Keratinocyte (primary cell): ENCODE measurements around the gene MON2. TPM values are rescaled to one million over a fixed set of nuclear protein-coding genes. Genes with fewer than 3 reads are reported as not detected.

Source experiments
- DNase-seq: peaks from one replicate; pipeline ENCODE4 v3.0.0-alpha.2; 2011; ENCODE audit warnings: low read depth, missing footprints, low spot score
- FAIRE-seq: peaks from 2 replicates; lab custom pipeline; 2011; peaks lifted over from hg19 to GRCh38; lab: Jason Lieb, UNC
- H2AFZ ChIP-seq: 2 replicates; pipeline ENCODE4 v1.6.0; 2012; ENCODE audit warnings: low read length, control low read depth, inconsistent platforms; ENCODE audit not compliant: control insufficient read depth
- H3K27ac ChIP-seq: 2 replicates; pipeline ENCODE4 v1.5.1; 2011; ENCODE audit warnings: low read length; ENCODE audit not compliant: control insufficient read depth, insufficient read depth
- H3K27me3 ChIP-seq: 3 replicates; pipeline ENCODE4 v1.6.0; 2011; ENCODE audit warnings: low read length; ENCODE audit not compliant: control insufficient read depth, insufficient read depth; ENCODE audit errors: extremely low read depth
- H3K36me3 ChIP-seq, 2 experiments: 2 replicates in 1 of 2; 3 replicates in 1 of 2; pipeline ENCODE4 v1.5.1; 2011; ENCODE audit warnings: low read length in 2 of 2, mild to moderate bottlenecking in 1 of 2; ENCODE audit not compliant: control insufficient read depth in 2 of 2, insufficient read depth in 2 of 2; ENCODE audit errors: extremely low read depth in 1 of 2
- H3K4me1 ChIP-seq: 3 replicates; pipeline ENCODE4 v1.5.1; 2011; ENCODE audit warnings: low read length; ENCODE audit not compliant: control insufficient read depth, insufficient read depth; ENCODE audit errors: extremely low read depth
- H3K4me2 ChIP-seq: 3 replicates; pipeline ENCODE4 v1.6.0; 2011; ENCODE audit warnings: low read depth, low read length; ENCODE audit not compliant: control insufficient read depth, insufficient read depth; ENCODE audit errors: extremely low read depth
- H3K4me3 ChIP-seq, 3 experiments: fragments of 200-600 bp in 1 of 3; sonication (generic) in 1 of 3; 2 replicates in 2 of 3; 3 replicates in 1 of 3; pipeline ENCODE4 v1.5.1; 2011 to 2016; ENCODE audit warnings: low read length in 3 of 3, mild to moderate bottlenecking in 3 of 3, control low read depth in 2 of 3, inconsistent platforms in 1 of 3, low read depth in 1 of 3, mixed read lengths in 1 of 3, mixed run types in 1 of 3, moderate library complexity in 1 of 3; ENCODE audit not compliant: control insufficient read depth in 2 of 3, insufficient read depth in 2 of 3; ENCODE audit errors: extremely low read depth in 1 of 3
- H3K79me2 ChIP-seq: 2 replicates; pipeline ENCODE4 v1.6.0; 2012; ENCODE audit warnings: low read length; ENCODE audit not compliant: control insufficient read depth, insufficient read depth
- H3K9ac ChIP-seq: 3 replicates; pipeline ENCODE4 v1.6.0; 2011; ENCODE audit warnings: low read length; ENCODE audit not compliant: control insufficient read depth, insufficient read depth; ENCODE audit errors: extremely low read depth
- H3K9me1 ChIP-seq: 3 replicates; pipeline ENCODE4 v1.6.0; 2011; ENCODE audit warnings: low read length; ENCODE audit not compliant: control insufficient read depth, insufficient read depth; ENCODE audit errors: extremely low read depth
- H3K9me3 ChIP-seq: 2 replicates; pipeline ENCODE4 v1.5.1; 2012; ENCODE audit warnings: low read depth, low read length; ENCODE audit not compliant: control insufficient read depth
- H4K20me1 ChIP-seq: 3 replicates; pipeline ENCODE4 v1.6.0; 2011; ENCODE audit warnings: low read length; ENCODE audit not compliant: control insufficient read depth, insufficient read depth; ENCODE audit errors: extremely low read depth
- CTCF ChIP-seq, 3 experiments: IDR thresholded peaks in 1 of 3; conservative IDR thresholded peaks in 1 of 3; optimal IDR thresholded peaks in 1 of 3; 2 replicates in 2 of 3; 3 replicates in 1 of 3; pipeline versions ENCODE3 to v1.5.1; 2011; ENCODE audit warnings: low read length in 3 of 3, mild to moderate bottlenecking in 3 of 3, moderate library complexity in 2 of 3, control low read depth in 1 of 3, inconsistent platforms in 1 of 3; ENCODE audit not compliant: insufficient read depth in 2 of 3; ENCODE audit errors: extremely low read depth in 1 of 3
- EZH2 ChIP-seq: IDR thresholded peaks from one replicate; pipeline ENCODE4 v1.6.1; 2012; ENCODE audit warnings: inconsistent platforms, mild to moderate bottlenecking, low read length, moderate library complexity
- dilution Hi-C: fragments of 300-500 bp; cut with MboI; formaldehyde crosslinking; loops from one replicate; pipeline ENCODE4 v1.7.0; 2020; ENCODE audit warnings: low sequenced_read_pairs; ENCODE audit not compliant: extremely low pct_ligation_motif_present
- polyA plus RNA-seq, 5 experiments: library from polyadenylated mRNA; depleted of rRNA in 3 of 5; stranded (reverse) in 3 of 5; stranded (forward) in 1 of 5; unstranded in 1 of 5; fragments of >200 nt; gene quantifications; 1 replicate in 1 of 5; 2 replicates in 3 of 5; 3 replicates in 1 of 5; pipeline versions ENCODE4 v1.2.1 to v1.2.3, GENCODE V29; 2011 to 2012; ENCODE audit warnings: missing spikeins in 2 of 5, low read depth in 1 of 5, low replicate concordance in 1 of 5

The MON2 gene
- polyA plus RNA-seq, 1 donor (not counting 4 experiments of a cell fraction or from before 2014, with no cell fraction given): 18.5 TPM

- Histone ChIP-seq H3K9ac (no peak overlapping the region), H3K4me2 (no peak overlapping the region), H3K79me2 (no peaks in the 10 kb centered on the region), H4K20me1 (no peaks in the 10 kb centered on the region), H3K27me3 (no peaks in the 10 kb centered on the region), H3K27ac (no peak overlapping the region), H3K4me3 (no peak overlapping the region), H3K9me3 (no peaks in the 10 kb centered on the region), H3K9me1 (no peaks in the 10 kb centered on the region), H3K36me3 (peaks cover 0 to 3% of the 10 kb centered on the region in 2 experiments), H3K4me1 (no peaks in the 10 kb centered on the region), H2AFZ (no peak overlapping the region)
- dilution Hi-C loops: no loop called here
- FAIRE-seq (no peak), DNase-seq (no peak)
- TF ChIP-seq EZH2 (no peak), CTCF (optimal IDR thresholded peaks at IDR 0.05 in 1 of 3, IDR thresholded peaks at IDR 0.05 in 1 of 3, conservative IDR thresholded peaks at IDR 0.05 in 1 of 3; ENCODE audit: extremely low read depth in 1 of 3, insufficient read depth in 2 of 3, low read length in 3 of 3) (no peak)
These were observed 96.2 kb downstream of the MON2 start for GRCh38 chr12:62562846-62563245.

DNA sequence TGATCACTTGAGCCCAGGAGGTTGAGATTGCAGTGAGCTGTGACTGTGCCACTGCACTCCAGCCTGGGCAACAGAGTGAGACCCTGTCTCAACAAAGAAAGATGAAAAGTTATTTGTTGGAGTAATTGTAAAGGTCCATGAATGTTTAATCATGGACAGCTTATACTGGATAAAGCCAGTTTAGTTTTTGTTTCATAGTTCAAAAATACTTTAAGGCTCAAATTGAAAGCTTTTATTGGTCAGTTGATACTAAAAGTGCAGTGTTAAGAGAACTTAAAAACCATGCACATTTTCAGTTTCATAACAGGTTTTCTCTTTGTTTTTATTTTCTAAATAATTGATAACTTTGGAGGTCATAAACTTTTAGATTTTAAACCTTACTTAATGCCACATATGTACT is 108.4 kb downstream of the MON2 start:
- no peak for FAIRE-seq

More for the DNA sequence above, 108.4 kb downstream of the MON2 start:
- Histone ChIP-seq H4K20me1 (no peaks in the 10 kb centered on the region), H3K27ac (no peak overlapping the region), H3K4me2 (no peak overlapping the region), H3K9me1 (no peaks in the 10 kb centered on the region), H3K4me1 (no peaks in the 10 kb centered on the region), H3K36me3 (peaks cover 0 to 1% of the 10 kb centered on the region in 2 experiments), H3K9ac (no peak overlapping the region), H2AFZ (no peak overlapping the region), H3K27me3 (no peaks in the 10 kb centered on the region), H3K4me3 (no peak overlapping the region), H3K79me2 (no peaks in the 10 kb centered on the region), H3K9me3 (no peaks in the 10 kb centered on the region)
- TF ChIP-seq EZH2 (no peak), CTCF (optimal IDR thresholded peaks at IDR 0.05 in 1 of 3, IDR thresholded peaks at IDR 0.05 in 1 of 3, conservative IDR thresholded peaks at IDR 0.05 in 1 of 3; ENCODE audit: extremely low read depth in 1 of 3, insufficient read depth in 2 of 3, low read length in 3 of 3) (no peak)
- dilution Hi-C loops: no loop called here
- DNase-seq: no peak
